Stimulated activated CD4-positive, alpha-beta T cell treated with anti-CD3 and anti-CD28 coated beads, Interleukin-12 subunit alpha, Interleukin-12 subunit beta, amount 100 ng/mL, for 4 hours (primary cell): ENCODE measurements around the gene ZNF613.
"Not testable (repeated sequence)": the region's sequence is repeated elsewhere in the genome, so short reads cannot be mapped to it uniquely, and the experiment has no call there.

Experiments used
- DNase-seq: peaks from one replicate; pipeline ENCODE4 v3.0.0-alpha.2; 2020

Gene ZNF613

DNA sequence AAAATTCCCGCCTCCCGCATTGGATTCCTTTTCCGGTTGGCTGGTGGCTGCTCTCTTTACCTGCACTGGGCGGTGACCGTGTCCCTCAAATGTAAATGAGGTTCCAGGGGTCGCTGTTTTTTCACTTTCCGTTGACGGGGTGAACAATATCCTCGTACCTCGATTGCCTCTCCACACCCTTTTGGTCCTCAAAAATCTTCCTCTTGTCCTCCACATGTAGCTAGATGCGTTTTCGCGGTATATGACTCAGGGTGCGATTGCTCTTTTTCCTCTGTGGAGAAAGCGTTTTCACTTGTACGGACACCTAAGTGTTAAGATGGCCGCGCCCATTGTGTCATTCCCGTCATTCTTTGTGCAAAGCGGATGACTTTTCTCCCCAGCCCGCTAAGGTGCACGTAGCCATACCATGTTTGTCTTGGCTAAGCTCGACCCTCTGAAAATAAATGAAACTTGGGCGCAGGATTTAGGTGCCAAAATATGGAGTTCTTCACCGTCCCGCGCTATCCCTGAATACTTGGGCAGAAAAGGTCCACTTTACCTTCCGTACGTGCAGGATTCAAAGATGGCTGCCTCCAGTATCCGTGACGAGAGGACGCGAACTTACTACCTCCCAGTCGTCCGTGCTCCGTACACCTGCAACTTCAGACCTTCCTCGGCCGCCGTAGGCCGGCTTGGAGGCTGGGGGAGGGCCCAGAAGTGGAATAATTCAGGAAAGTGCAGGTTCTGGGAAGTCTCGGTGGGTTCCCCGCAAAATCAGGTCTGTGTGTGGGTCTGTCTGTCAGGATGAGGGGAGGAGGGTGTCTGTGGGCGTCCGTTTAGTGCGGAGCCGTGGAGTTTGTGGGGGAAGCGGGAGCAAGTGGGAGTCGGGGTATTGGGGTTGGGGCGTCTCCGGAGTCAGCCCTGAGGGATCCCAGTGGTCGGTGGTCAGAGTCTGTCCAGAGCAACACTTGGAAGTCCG lies at the start of gene ZNF613:
Gene ZNF613 (plus strand): TSS at position 689 of the 958 bp plus-strand sequence. CDS start 8,749 bp downstream, outside the sequence.
- peak; percentile 76 for DNase-seq

DNA sequence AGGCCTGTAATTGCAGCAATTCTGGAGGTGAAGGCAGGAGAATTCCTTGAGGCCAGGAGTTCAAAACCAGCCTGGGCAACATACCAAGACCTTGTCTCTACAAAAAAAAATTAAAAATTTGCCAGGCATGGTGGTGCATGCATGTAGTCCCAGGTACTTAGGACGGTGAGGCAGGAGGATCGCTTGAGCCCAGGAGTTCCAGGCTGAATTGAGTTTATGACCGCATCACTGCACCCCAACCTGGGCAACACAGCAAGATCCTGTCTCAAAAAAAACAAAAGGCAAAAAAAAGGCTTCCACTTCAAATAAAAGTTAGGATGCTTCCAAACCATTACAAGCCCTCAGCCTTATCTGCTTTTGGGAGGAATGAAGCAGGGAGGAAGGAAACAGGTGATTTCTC lies 44.8 kb upstream of the ZNF613 start:
- no peak for DNase-seq

DNA sequence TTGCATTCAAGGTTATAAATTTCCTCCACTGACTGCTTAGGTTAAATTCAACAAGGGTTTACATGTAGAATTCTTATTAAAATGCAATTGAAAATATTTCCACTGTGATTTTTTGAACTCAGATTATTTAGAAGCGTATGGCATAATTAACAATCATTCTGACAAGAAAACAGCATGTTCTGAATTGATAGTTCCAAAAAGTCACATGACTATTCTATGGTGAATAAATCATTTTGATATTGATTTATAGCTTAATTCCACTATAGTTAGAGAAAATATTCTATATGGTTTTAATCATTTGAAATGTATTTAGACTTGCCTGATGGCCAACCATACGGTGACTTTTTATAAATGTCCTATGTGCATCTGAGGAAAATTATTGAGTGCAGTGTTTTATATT lies 42.6 kb upstream of the ZNF613 start:
- no peak for DNase-seq

DNA sequence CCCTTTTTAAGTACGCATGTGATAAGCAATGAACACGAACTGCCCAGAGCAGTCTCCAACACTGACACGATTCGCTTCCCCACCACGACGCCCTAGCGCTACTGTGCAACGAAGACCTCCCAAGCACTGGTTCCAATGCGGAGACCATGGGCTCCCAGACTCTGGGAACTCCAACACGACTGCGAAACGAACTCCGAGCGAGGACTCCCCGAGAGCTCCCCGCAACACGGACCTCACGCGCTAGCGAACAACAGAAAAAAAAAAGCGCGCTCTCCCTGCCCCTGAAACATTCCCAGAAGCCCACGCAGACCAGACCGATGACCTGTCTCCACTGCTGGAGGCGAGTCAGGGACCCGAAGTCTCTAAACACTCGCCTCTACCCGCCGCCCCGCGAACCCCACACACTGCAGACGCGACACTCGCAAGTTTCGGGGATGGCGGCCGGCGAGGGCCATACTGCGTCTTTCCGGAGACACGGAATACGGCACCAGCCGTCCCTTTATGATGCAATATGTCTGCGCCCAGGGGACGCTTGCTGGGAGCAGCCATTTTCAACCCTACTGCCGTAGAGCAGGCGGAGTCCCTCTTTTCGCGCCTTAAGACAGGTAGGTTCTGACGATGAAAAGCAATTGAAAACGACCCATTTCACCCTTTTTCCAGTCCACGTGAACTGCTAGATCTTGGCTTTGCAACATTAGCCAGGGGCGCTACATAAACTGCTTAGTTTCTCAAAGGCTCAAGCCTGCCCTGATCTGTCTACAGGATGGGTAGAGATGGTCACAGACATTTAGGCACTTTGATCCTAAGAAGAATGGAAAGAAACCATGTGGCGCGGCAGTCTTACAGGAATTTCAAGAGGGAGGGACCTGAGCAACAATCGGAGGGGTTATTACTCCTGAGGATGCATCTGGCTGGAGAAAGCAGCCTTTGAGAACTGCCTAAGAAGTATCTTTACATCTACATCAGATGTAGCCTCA lies 39.5 kb upstream of the ZNF613 start, which contains the start of gene ZNF577:
Gene ZNF577 (minus strand): TSS at position 430 of the 977 bp plus-strand sequence. CDS start 7,569 bp downstream, outside the sequence.
- peak; percentile 62 for DNase-seq

DNA sequence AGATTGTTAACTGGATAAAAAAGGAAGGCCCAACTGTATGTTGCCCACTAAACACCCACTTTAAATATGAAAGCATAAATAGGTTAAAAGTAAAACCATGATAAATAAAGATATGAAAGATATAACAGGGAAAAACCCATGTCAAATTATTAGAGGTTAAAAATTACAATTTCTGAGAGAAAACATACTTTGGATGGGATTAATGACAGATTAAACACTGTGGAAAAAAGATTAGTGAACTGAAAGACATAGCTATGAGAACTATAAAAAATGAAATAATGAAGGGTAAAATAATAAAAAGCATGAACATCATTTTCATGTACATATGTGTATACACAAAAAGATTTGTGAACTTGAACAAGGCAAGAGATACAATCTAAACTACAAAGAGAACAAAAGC lies 37.3 kb upstream of the ZNF613 start:
- DNase-seq = no peak

DNA sequence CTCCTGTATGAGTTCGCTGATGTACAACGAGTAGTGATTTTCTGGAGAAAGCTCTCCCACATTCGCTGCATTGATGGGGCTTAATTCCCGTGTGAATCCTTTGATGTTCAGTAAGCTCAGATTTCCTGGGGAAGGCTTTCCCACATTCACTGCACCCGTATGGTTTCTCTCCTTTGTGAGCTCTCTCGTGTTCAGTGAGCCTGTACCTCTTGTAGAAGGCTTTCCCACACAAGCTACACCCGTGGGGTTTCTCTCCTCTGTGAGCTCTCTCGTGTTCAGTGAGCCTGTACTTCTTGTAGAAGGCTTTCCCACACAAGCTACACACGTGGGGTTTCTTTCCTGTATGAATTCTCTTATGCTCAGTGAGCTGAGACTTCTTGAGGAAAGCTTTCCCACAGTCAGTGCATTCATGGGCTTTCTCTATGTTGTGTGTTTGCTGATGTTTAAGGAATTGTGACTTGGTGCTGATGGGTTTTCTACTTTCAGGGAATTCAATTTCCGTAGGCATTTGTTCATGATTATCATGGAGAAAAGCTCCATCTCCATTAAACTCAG lies 36.0 kb upstream of the ZNF613 start:
- no peak for DNase-seq

DNA sequence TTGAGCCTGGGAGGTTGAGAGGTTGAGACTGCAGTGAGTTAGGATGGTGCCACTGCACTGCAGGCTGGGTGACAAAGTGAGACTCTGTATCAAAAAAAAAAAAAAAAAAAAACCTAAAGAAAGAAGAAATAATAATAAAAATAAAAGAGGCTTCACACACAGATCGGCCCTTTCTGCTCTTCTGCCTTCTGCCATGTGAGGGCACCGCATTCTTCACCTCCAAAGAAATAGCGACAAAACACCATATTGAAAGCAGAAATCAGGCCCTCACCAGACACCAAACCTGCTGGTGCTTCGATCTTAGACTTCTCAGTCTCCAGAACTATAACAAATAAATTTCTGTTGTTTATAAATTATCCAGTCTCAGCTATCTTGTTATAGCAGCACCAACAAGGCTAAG lies 25.4 kb upstream of the ZNF613 start:
- no peak for DNase-seq

DNA sequence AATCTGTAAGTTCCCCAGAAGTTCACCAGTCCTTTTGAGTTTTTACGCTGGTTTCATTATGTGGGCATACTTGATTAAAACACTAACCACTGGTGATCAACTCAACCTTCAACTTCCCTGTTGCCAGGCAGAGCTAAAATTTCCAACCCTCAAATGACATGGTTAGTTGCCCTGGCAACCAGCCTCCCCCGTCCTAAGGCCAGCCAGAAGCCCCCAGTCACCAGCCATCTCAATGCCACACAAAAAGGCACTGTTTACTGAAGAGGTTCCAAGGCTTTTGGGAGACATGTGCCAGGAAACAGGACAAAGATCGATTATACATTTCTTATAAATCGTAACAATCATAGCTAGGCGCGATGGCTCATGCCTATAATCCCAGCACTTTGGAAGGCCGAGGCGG lies 24.1 kb upstream of the ZNF613 start:
- no peak for DNase-seq

DNA sequence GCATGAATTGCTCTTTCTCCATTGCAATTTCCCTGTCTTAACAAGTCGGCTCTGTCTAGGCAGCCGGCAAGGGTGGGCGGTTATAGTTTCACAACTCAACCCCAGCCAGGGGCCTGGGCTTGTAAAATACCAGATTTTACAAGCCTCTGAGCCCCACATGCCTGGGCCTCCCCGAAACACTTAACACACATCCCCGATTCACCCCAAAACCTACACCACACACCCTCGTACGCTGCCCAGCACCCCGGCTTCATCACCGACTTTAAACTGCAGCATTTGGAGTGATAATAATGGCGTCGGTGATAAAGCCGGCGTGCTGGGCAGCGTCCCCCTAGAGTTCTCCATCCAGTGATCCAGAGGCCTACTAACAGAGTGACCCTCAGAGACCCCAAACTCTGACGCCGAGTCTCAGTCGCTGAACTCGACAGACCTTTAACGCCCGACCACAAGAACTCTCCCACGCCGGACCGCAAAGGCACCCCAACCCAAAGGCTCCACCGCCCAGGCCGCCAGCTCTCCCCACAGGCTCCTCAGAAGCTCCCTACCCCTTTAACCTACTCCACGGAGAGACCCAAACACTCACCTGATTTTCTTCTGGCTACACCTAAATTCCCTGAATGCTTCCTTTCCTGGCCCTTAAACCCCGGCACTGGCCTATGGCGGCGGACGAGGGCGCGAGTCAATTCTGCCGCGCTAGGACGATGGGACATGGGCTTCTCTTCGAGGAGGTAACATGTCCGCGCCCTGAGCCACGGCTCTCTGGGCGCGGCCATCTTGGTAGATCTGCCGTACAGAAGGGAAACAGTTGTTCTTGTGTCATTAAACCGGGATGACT lies 22.7 kb upstream of the ZNF613 start, which contains the start of gene ZNF649:
Gene ZNF649 (minus strand): TSS at position 687 of the 835 bp plus-strand sequence. CDS start 4,910 bp downstream, outside the sequence.
- DNase-seq = peak; percentile 78

DNA sequence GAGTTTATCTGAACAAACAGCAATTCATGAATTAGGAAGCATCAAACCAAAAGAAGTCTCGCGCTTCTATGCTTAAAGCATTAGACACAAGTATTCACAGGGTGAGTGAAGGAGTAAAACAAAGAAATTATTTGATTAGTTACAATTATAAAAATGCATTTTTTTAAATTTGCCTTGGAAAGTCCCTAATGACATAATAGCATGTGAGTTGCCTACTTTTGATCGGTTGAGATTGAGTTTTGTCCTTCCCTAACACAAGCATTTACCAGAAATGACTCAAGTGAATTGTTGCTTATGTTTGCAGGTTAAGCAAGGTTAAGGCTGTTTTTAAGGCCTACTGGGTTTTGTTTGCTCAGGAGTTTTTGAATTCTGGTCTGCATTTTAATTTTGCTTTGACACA lies 22.1 kb upstream of the ZNF613 start:
- no peak for DNase-seq

DNA sequence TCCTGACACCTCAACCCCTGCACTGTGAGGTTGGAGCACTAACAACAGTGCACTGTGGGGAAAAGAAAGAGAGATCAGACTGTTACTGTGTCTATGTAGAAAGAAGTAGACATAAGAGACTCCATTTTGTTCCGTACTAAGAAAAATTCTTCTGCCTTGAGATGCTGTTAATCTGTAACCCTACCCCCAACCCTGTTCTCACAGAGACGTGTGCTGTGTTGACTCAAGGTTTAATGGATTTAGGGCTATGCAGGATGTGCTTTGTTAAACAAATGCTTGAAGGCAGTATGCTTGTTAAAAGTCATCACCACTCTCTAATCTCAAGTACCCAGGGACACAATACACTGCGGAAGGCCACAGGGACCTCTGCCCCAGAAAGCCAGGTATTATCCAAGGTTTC lies 21.6 kb upstream of the ZNF613 start:
- not testable (repeated sequence) for DNase-seq

DNA sequence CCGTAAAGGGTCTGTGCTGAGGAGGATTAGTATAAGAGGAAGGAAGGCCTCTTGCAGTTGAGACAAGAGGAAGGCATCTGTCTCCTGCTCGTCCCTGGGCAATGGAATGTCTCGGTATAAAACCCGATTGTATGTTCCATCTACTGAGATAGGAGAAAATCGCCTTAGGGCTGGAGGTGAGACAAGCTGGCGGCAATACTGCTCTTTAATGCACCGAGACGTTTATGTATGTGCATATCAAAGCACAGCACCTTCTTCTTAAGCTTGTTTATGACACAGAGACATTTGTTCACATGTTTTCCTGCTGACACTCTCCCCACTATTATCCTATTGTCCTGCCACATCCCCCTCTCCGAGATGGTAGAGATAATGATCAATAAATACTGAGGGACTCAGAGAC lies 21.2 kb upstream of the ZNF613 start:
- DNase-seq = not testable (repeated sequence)

DNA sequence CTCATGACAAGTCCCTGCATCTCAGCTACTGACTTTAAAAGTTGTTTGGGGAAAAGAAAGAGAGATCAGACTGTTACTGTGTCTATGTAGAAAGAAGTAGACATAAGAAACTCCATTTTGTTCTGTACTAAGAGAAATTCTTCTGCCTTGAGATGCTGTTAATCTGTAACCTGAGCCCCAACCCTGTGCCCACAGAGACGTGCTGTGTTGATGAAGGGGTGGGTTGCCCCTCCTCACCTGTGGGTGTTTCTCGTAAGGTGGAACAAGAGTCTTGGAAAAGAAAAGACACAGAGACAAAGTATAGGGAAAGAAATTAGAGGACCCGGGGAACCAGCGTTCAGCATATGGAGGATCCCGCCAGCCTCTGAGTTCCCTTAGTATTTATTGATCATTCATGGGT lies 19.3 kb upstream of the ZNF613 start:
- not testable (repeated sequence) for DNase-seq

DNA sequence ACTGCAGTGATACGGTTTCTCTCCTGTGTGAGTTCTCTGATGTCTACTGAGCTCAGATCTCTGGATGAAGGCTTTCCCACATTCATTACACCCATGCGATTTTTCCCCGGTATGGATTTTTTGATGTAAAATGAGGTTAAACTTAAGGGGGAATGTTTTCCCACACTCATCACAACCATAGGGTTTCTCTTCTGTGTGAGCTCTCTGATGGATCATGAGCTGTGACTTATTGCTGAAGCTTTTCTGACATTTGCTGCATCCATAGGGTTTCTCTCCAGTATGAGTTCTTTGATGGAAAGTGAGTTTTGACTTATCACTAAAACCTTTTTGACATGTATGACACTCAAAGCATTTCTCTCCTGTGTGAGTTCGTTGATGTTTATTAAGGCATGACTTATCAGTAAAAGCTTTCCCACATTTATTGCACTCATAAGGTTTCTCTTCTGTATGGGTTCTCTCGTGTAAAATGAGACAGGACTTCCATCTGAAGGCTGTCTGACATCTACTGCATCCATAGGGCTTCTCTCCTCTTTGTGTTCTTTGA lies 11.9 kb upstream of the ZNF613 start:
- no peak for DNase-seq

DNA sequence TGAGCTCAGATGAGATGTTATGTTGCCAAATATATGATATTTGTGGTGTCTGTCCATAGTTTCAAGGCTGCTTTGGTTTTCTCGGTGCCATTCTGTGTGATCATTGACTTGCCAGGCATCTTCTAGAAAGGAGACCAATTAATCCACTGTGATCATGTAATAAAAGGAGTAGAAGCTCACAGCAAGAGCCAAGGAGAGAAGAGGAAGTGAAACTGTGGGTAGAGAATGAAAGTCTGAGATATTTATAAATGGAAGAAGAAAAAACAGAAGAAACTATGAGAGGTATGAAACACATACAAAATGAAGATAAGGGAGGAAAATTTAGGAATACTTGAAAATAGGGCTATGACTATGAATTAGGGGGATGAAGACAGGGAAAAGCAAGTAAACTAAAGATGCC lies 11.1 kb upstream of the ZNF613 start:
- no peak for DNase-seq

DNA sequence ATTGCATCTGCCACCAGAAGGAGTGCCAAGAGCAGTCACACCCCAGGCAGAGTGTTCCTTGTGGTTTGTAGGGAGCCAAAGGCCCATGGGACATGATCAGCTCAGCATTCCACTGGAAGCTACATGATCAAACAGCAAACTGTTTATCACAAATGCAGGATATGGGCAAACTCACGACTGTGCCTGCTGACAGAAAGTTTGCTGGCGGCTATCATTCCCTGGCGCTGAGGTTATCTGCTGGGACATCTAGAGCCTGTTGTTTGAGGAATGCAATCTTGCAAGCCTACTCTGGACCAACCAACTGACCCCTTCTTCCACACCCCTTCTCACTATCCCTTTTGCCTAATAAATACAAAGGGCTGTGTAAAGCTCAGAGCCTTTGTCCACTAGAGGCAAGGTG lies 7.7 kb upstream of the ZNF613 start:
- no peak for DNase-seq

DNA sequence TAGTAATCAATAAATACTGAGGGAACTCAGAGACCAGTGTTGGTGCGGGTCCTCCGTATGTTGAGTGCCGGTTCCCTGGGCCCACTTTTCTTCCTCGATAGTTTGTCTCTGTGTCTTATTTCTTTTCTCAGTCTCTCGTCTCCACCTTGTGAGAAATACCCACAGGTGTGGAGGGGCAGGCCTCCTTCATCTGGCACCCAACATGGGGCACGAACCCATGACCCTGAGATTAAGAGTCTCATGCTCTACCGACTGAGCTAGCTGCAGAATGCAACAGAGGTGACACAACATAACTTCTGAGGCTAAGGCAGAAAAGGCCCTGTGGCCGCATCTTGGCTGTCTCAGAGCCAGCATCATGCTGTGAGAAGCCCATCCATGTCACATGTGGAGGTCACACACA lies 5.3 kb upstream of the ZNF613 start:
- no peak for DNase-seq

DNA sequence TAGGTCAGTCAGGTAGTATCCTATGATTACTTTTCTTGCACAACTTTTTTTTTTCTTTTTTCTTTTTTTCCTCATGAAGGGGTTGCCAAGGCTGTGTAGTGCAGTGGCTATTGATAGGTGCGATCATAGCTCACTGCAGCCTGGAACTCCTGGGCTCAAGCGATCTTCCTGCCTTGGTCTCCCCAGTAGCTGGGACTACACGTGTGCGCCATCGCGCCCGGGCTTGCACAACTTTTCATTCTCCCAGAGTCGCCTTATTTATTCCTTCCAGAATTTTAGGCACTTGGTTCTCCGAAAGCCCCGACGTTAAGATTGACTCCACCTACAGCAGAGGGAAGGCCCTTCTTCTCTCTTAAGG lies 867 bp upstream of the ZNF613 start:
- no peak for DNase-seq

DNA sequence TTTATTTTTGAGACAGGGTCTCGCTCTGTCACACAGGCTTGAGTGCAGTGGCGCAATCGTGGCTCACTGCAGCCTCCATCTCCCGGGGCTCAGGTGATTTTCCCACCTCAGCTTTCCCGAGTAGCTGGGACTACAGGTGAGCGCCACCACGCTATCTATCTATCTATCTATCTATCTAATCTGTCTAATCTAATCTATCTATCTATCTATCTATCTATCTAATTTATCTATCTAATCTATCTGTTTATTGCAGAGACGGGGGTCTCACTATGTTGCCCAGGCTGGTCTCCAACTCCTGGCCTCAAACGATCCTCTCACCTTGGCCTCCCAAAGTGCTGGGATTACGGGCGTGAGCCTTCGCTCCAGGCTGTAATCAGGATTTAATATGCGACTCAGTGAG lies 587 bp downstream of the ZNF613 start:
- DNase-seq = no peak

DNA sequence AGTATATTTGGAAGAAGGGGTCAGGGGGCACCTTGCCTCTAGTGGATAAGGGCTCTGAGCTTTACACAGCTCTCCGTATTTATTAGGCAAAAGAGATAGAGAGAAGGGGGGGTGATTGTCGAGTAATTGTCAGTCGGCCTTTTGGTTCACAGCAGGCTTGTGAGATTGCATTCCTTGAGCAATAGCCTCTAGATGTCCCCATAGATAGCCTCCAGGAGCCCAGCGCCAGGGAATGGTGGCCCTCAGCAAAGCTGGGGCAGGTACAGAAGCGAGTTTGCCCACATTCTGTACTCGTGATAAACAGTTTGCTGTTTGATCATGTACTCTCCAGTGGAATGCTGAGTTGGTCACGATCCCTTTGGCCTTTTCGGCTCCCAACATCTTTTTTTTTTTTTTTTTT lies 4.6 kb downstream of the ZNF613 start:
- DNase-seq = no peak

DNA sequence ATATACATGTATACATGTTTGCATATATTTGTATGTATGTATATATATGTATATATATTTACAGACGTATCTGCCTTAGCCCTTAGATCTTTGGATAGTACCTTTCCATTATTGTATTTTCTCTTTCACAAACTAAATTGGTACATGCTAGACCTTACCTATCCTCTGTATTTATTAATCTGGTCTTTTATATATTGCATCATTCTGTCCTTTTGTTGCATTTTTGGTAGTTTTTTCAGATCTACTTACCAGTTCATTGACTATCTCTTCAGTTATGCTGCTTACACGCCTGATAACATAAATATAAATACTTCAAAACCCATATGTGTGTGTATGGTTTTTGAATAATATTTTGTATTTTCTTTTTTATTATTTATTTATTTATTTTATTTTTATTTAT lies 11.7 kb downstream of the ZNF613 start:
- DNase-seq = no peak
